ENCODE data around the gene FAM131A.

FAM131A gene

DNA sequence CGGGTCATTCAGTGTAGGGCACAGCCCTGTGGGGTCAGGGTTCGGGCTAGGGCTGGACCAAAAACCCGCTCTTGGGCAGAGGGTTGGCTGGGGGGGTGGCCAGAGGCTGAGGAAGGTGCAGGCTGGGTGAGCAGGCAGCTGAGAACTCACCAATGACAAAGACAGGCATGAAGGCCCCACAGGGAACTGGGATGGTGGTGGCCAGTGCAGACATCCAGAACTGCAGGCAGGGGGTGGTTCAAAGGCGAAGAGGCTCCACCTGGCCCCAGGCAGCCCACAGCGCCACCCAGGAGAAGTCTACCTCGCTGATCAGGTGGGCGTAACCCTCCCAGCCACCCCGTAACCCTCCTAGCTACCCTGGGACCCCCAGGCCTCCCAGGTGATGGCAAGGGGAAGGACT is 17.4 kb downstream of the FAM131A start:
- TF ChIP-seq POLR2AphosphoS5 (IDR thresholded peaks at IDR 0.05; ENCODE audit: low read depth, low read length) (no peak), TAF1 (IDR thresholded peaks at IDR 0.05; ENCODE audit: borderline replicate concordance, insufficient read depth, low read length) (no peak), SIN3A (IDR thresholded peaks at IDR 0.05; ENCODE audit: borderline replicate concordance, insufficient read depth, low read length) (no peak), FOXP2 (optimal IDR thresholded peaks at IDR 0.05; ENCODE audit: borderline replicate concordance, extremely low read depth, extremely low read length, insufficient read depth) (no peak)
- TF ChIP-seq, protein P1, sequence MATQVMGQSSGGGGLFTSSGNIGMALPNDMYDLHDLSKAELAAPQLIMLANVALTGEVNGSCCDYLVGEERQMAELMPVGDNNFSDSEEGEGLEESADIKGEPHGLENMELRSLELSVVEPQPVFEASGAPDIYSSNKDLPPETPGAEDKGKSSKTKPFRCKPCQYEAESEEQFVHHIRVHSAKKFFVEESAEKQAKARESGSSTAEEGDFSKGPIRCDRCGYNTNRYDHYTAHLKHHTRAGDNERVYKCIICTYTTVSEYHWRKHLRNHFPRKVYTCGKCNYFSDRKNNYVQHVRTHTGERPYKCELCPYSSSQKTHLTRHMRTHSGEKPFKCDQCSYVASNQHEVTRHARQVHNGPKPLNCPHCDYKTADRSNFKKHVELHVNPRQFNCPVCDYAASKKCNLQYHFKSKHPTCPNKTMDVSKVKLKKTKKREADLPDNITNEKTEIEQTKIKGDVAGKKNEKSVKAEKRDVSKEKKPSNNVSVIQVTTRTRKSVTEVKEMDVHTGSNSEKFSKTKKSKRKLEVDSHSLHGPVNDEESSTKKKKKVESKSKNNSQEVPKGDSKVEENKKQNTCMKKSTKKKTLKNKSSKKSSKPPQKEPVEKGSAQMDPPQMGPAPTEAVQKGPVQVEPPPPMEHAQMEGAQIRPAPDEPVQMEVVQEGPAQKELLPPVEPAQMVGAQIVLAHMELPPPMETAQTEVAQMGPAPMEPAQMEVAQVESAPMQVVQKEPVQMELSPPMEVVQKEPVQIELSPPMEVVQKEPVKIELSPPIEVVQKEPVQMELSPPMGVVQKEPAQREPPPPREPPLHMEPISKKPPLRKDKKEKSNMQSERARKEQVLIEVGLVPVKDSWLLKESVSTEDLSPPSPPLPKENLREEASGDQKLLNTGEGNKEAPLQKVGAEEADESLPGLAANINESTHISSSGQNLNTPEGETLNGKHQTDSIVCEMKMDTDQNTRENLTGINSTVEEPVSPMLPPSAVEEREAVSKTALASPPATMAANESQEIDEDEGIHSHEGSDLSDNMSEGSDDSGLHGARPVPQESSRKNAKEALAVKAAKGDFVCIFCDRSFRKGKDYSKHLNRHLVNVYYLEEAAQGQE (IDR thresholded peaks at IDR 0.05; ENCODE audit: insufficient read depth in 1 of 2, low read depth in 2 of 2, low read length in 2 of 2) = no peak

DNA sequence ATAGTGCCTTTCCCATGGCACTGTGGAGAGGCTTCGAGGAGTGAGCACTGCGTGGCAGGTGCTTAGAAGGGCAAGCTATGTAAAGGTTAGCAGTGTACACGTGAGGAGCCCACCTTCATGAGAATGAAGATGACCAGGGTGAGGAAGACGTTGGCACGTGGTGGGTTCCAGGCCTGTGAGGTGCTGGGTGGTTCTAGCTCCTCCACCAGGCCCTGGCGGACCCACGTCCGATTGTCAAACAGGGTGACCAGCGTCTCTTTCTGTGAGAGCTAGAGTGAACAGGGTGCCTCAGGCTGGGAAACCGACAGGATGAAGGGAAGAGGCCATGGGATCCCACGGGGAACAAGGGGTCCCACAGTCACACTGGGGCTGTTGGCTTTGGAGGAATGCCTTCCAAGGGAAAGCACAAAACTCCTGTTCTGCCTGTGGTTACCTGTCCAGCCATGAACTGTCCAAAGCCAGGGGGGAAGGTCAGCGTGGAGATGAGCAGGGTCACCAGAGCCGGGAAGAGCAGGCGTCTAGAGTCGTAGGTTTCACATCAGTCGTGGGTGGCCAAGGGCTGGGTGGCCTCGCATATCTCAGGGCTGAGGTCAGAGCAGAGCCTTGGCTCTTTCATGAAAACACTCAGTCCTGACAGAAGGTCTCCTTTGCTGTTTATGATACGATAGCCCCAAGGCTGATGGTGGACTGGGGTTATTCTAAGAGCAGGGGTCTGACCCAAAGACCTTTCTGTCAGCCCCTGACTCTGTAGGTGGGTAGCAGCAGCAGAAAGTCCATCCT is 18.1 kb downstream of the FAM131A start:
- no peak for TF ChIP-seq FOXP2 (optimal IDR thresholded peaks at IDR 0.05; ENCODE audit: borderline replicate concordance, extremely low read depth, extremely low read length, insufficient read depth)
- TF ChIP-seq SIN3A (IDR thresholded peaks at IDR 0.05; ENCODE audit: borderline replicate concordance, insufficient read depth, low read length) = no peak
- TF ChIP-seq TAF1 (IDR thresholded peaks at IDR 0.05; ENCODE audit: borderline replicate concordance, insufficient read depth, low read length) = no peak
- TF ChIP-seq POLR2AphosphoS5 (IDR thresholded peaks at IDR 0.05; ENCODE audit: low read depth, low read length) = no peak
- TF ChIP-seq, protein P1 (IDR thresholded peaks at IDR 0.05; ENCODE audit: insufficient read depth in 1 of 2, low read depth in 2 of 2, low read length in 2 of 2) = no peak

DNA sequence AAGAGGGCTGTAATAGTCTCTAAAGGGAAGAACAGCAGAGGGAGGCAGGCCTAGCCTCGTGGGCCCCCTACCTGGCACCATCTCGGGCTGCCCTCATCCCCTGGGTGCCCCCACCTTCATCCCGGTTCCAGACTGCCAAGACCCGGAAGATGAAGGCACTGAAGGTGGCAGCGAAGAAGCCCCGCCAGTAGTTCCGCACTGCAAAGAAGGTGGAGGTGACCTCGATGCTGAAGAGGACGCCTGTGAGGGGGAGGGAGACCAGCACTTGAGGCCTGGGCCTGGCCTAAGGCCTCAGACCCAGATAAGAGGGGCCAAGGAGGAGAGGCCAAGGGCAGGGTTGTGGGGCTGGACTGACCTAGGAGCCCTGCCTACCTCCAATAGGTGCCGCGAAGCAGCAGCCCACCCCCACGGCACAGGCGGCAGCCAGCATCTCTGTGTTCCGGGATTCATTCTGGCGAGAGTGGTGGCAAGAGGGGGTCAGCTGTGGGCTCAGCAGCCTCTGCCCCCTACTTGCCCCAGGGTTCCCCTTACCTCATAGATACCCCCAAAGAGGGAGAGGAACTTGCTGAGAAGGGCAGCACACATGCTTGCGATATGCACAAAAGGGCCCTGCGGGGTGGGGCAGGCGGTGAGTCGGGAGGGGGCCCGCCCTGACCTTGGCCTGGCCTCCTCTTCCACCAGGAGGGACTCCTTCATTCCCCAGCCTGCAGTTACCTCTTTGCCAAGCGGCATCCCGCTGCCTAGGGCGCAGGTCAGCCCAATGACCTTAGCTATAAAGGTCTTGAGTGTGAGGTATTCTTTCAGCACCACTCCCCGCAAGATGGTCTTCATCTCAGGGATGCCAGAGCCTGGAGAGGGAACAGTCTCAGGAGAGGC is 20.1 kb downstream of the FAM131A start:
- TF ChIP-seq, protein P1 (IDR thresholded peaks at IDR 0.05; ENCODE audit: insufficient read depth in 1 of 2, low read depth in 2 of 2, low read length in 2 of 2) = no peak
- TF ChIP-seq SIN3A (IDR thresholded peaks at IDR 0.05; ENCODE audit: borderline replicate concordance, insufficient read depth, low read length) (no peak), POLR2AphosphoS5 (IDR thresholded peaks at IDR 0.05; ENCODE audit: low read depth, low read length) (no peak)

DNA sequence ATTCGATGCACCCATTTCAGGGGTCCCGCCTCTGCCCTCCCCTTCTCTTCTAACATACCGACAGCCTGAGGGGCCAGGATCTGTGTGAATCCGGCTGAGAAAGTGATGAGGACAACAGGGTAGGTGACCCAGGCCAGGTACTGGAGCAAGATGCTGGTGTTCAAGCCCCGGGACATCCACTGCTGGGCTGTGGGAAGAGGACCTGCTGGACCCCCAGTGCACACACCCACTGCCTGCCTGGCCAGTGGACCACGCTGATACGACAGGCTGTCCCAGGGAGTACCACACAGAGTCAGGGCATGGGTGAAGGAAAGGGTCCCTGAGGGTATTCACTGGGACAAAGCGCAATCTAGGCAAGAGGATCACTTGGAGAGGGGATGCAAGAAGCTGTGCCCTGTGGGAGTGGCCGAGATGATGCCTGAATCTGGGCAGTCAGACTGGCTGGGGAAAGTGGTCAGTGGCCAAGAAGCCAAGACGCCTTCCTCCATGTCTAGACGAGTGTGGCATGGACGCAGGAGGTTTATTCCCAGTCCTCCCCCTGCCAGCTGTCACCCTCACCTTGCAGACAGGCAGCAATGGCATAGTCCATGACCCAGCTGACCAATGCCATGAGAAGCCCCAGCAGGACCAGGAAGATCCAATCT is 20.8 kb downstream of the FAM131A start:
- TF ChIP-seq, protein P1 (IDR thresholded peaks at IDR 0.05; ENCODE audit: insufficient read depth in 1 of 2, low read depth in 2 of 2, low read length in 2 of 2) = no peak
- TF ChIP-seq FOXP2 (optimal IDR thresholded peaks at IDR 0.05; ENCODE audit: borderline replicate concordance, extremely low read depth, extremely low read length, insufficient read depth) (no peak), SIN3A (IDR thresholded peaks at IDR 0.05; ENCODE audit: borderline replicate concordance, insufficient read depth, low read length) (no peak), TAF1 (IDR thresholded peaks at IDR 0.05; ENCODE audit: borderline replicate concordance, insufficient read depth, low read length) (no peak)
